Panc1 (cell line): ENCODE results near the gene PDIK1L. TPM values are rescaled to one million over a fixed set of nuclear protein-coding genes. Genes with fewer than 3 reads are reported as not detected.

Experiments
- ATAC-seq: fragments of 200-7000 bp; cut with Tn5 transposase; 2 replicates; pipeline ENCODE4 v1.9.1; 2020; ENCODE audit warnings: mild to moderate bottlenecking, moderate library complexity
- BruUV-seq: library from RNA; stranded (reverse); fragments of 400-500 nt; replicated peaks from 2 replicates; lab custom pipeline; 2021; lab: Mats Ljungman, UMichigan
- CTCF ChIA-PET: fragments of 300-600 bp; sonication (Branson Sonifier 250); formaldehyde crosslinking; loops from one replicate; lab custom pipeline; 2022; ENCODE audit warnings: antibody characterized with exemption; lab: Charles Lee
- POLR2A ChIA-PET: fragments of 300-600 bp; sonication (Branson Sonifier 250); formaldehyde crosslinking; loops from one replicate; lab custom pipeline; 2022; ENCODE audit warnings: antibody characterized with exemption; lab: Charles Lee
- DNase-seq: peaks from one replicate; pipeline ENCODE4 v3.0.0-alpha.2; 2010; ENCODE audit warnings: low read depth, low spot score
- H3K27ac ChIP-seq: 2 replicates; pipeline ENCODE4 v1.5.1; 2011; ENCODE audit warnings: mild to moderate bottlenecking, low read length, inconsistent platforms
- H3K27me3 ChIP-seq: fragments of 200-500 bp; sonication (Bioruptor generic); 2 replicates; pipeline ENCODE4 v1.6.0; 2014; ENCODE audit warnings: low read length, inconsistent platforms; ENCODE audit not compliant: control insufficient read depth, insufficient read depth
- H3K36me3 ChIP-seq: fragments of 200-500 bp; sonication (Bioruptor generic); 2 replicates; pipeline ENCODE4 v1.5.1; 2014; ENCODE audit warnings: inconsistent platforms, mild to moderate bottlenecking, low read length, moderate library complexity; ENCODE audit not compliant: control insufficient read depth, insufficient read depth
- H3K4me1 ChIP-seq: 2 replicates; pipeline ENCODE4 v1.5.1; 2011; ENCODE audit warnings: inconsistent platforms, mild to moderate bottlenecking, low read length, moderate library complexity; ENCODE audit not compliant: control insufficient read depth, insufficient read depth
- H3K4me3 ChIP-seq, 2 experiments: 2 replicates each; pipeline ENCODE4 v1.5.1; 2011 to 2012; ENCODE audit warnings: low read depth in 2 of 2, low read length in 2 of 2, mild to moderate bottlenecking in 2 of 2, inconsistent platforms in 1 of 2, moderate library complexity in 1 of 2
- H3K9me3 ChIP-seq: fragments of 200-500 bp; sonication (Bioruptor generic); 2 replicates; pipeline ENCODE4 v1.5.1; 2014; ENCODE audit warnings: low read depth, mild to moderate bottlenecking, inconsistent platforms, low read length, moderate library complexity; ENCODE audit not compliant: control insufficient read depth, insufficient read depth
- POLR2AphosphoS5 ChIP-seq: IDR thresholded peaks from 2 replicates; pipeline ENCODE4 v1.6.1; 2012; ENCODE audit warnings: mild to moderate bottlenecking, low read depth, low read length, moderate library complexity
- SIN3A ChIP-seq: IDR thresholded peaks from 2 replicates; pipeline ENCODE4 v1.6.1; 2012; ENCODE audit warnings: low read depth, mild to moderate bottlenecking, low read length, moderate library complexity, borderline replicate concordance; ENCODE audit not compliant: insufficient read depth
- TCF7L2 ChIP-seq: IDR thresholded peaks from 2 replicates; pipeline ENCODE4 v1.6.1; 2011; ENCODE audit warnings: mild to moderate bottlenecking, low read depth, low read length, inconsistent platforms
- in situ Hi-C: cut with HindIII; loops from 2 replicates; pipeline ENCODE4 v1.10.0; 2016; ENCODE audit warnings: low sequenced_read_pairs, low pct_unique_long_range_greater_than_20kb
- intact Hi-C: fragments of 100-400 bp; cut with micrococcal nuclease; formaldehyde crosslinking; loops from one replicate; pipeline ENCODE4 v1.10.0; 2022; ENCODE audit not compliant: unreplicated experiment
- total RNA-seq: library from RNA; stranded (reverse); gene quantifications from one replicate; pipeline ENCODE4 v1.2.1, GENCODE V29; 2021; ENCODE audit not compliant: unreplicated experiment
- TF ChIP-seq, protein P1 (sequence below): fragments of 450-650 bp; IDR thresholded peaks from 2 replicates; pipeline ENCODE4 v1.5.1; 2017; ENCODE audit warnings: mild to moderate bottlenecking
- TF ChIP-seq, protein P2 (sequence below), 2 experiments: IDR thresholded peaks; 2 replicates each; pipeline ENCODE4 v1.6.1; 2011 to 2012; ENCODE audit warnings: low read depth in 2 of 2, control low read depth in 1 of 2, low read length in 1 of 2, mild to moderate bottlenecking in 1 of 2, moderate library complexity in 1 of 2; ENCODE audit not compliant: insufficient read depth in 1 of 2

The PDIK1L gene
- total RNA-seq, 1 experiment from 2014 or later = 8.0 TPM

DNA sequence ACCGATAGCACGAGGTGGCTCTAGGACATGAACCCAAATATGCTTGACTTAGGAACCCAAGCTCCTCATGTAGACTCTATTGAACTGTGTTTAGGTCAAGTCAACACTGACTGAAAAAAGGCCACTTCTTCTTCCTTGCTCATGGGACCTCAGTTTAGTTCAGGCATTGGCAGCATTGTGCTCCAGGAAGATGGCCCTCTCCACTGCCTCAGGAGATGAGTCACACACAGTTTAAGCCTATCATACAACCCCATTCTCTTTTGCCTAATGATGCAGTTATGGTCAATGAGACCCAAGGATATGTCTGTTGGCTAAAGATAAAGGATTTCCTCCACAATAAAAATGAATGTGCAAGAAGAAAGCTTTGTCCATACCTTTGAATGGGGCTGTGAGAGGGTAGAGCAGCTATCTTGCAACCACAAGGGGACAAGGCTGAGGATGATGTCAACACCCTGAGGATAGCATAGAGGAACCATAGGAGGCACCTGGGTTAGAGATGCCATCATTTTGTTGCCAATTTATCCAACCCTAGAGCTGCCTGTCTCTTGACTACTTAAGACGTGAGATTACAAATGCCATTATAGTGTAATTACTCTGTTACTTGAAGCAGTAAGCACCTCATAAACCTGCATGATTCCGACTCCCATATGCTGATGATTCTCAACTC is 41.2 kb upstream of the PDIK1L start:
- DNase-seq (no peak), ATAC-seq (no peak)
- Histone ChIP-seq H3K36me3 (no peaks in the 10 kb centered on the region), H3K4me3 (no peak overlapping the region), H3K9me3 (no peaks in the 10 kb centered on the region), H3K27me3 (peaks cover 2% of the 10 kb centered on the region; the same call in 1 of the 2 replicates), H3K4me1 (no peaks in the 10 kb centered on the region), H3K27ac (no peak overlapping the region)
- TF ChIP-seq, protein P1, sequence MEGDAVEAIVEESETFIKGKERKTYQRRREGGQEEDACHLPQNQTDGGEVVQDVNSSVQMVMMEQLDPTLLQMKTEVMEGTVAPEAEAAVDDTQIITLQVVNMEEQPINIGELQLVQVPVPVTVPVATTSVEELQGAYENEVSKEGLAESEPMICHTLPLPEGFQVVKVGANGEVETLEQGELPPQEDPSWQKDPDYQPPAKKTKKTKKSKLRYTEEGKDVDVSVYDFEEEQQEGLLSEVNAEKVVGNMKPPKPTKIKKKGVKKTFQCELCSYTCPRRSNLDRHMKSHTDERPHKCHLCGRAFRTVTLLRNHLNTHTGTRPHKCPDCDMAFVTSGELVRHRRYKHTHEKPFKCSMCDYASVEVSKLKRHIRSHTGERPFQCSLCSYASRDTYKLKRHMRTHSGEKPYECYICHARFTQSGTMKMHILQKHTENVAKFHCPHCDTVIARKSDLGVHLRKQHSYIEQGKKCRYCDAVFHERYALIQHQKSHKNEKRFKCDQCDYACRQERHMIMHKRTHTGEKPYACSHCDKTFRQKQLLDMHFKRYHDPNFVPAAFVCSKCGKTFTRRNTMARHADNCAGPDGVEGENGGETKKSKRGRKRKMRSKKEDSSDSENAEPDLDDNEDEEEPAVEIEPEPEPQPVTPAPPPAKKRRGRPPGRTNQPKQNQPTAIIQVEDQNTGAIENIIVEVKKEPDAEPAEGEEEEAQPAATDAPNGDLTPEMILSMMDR = no peak
- TF ChIP-seq, protein P2, sequence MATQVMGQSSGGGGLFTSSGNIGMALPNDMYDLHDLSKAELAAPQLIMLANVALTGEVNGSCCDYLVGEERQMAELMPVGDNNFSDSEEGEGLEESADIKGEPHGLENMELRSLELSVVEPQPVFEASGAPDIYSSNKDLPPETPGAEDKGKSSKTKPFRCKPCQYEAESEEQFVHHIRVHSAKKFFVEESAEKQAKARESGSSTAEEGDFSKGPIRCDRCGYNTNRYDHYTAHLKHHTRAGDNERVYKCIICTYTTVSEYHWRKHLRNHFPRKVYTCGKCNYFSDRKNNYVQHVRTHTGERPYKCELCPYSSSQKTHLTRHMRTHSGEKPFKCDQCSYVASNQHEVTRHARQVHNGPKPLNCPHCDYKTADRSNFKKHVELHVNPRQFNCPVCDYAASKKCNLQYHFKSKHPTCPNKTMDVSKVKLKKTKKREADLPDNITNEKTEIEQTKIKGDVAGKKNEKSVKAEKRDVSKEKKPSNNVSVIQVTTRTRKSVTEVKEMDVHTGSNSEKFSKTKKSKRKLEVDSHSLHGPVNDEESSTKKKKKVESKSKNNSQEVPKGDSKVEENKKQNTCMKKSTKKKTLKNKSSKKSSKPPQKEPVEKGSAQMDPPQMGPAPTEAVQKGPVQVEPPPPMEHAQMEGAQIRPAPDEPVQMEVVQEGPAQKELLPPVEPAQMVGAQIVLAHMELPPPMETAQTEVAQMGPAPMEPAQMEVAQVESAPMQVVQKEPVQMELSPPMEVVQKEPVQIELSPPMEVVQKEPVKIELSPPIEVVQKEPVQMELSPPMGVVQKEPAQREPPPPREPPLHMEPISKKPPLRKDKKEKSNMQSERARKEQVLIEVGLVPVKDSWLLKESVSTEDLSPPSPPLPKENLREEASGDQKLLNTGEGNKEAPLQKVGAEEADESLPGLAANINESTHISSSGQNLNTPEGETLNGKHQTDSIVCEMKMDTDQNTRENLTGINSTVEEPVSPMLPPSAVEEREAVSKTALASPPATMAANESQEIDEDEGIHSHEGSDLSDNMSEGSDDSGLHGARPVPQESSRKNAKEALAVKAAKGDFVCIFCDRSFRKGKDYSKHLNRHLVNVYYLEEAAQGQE (IDR thresholded peaks at IDR 0.05; ENCODE audit: insufficient read depth in 1 of 2, low read depth in 2 of 2, low read length in 1 of 2) = no peak
- TF ChIP-seq POLR2AphosphoS5 (no peak), TCF7L2 (no peak), SIN3A (no peak)
- intact Hi-C loops (no loop called here), in situ Hi-C loops (no loop called here)
- BruUV-seq = no TSS peak
- ChIA-PET POLR2A (interaction anchor here (0.7 kb wide), 1 partner anchor 1978 kb away, joined by 3 read pairs; no protein-coding TSS in a partner anchor), CTCF (no interaction called here)

DNA sequence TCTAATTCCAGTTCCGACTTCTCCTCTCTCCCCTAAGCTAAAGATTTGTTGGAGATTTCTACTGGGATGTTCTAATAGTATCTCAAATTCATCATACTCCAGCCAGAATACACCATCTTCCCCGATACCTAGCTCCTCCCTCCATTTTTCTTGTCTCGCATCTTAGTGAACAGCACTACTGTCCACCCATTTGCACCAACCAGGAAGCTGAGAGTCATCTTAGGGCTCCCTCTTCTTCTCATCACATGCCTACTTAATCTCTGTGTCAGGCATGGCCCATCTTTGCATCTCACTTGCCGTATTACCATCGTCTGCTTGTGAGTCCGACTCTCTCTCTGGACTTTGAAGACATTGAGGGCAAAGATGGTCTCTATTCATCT is 40.7 kb upstream of the PDIK1L start:
- Histone ChIP-seq H3K27ac (no peak overlapping the region), H3K27me3 (peaks cover 2% of the 10 kb centered on the region; the same call in 1 of the 2 replicates), H3K4me1 (no peaks in the 10 kb centered on the region), H3K4me3 (no peak overlapping the region), H3K9me3 (no peaks in the 10 kb centered on the region), H3K36me3 (no peaks in the 10 kb centered on the region)
- intact Hi-C loops = no loop called here
- DNase-seq = no peak
- ChIA-PET POLR2A (no interaction called here), CTCF (interaction anchor here (1.0 kb wide), 1 partner anchor 99 kb away, joined by 3 read pairs; the partner anchor contains the start of gene ZNF593)
- no peak for TF ChIP-seq SIN3A
- TF ChIP-seq POLR2AphosphoS5 = no peak
- no peak for TF ChIP-seq TCF7L2
- TF ChIP-seq, protein P1 = no peak
- TF ChIP-seq, protein P2 (IDR thresholded peaks at IDR 0.05; ENCODE audit: insufficient read depth in 1 of 2, low read depth in 2 of 2, low read length in 1 of 2) = no peak
- in situ Hi-C loops = no loop called here
- no peak for ATAC-seq
- BruUV-seq = no TSS peak
